ENCODE measurements around the gene ZXDC. TPM values are rescaled to one million over a fixed set of nuclear protein-coding genes. Genes with fewer than 3 reads are reported as not detected.

ZXDC gene
- polyA plus RNA-seq, result 35.9 TPM
- long read RNA-seq, donor 1, full-length matches to known transcripts, result 3 of 3 reads
- long read RNA-seq, donor 1, partial matches to known transcripts, result 0 of 3 reads
- long read RNA-seq, donor 1, other reads (novel, unspliced or antisense), result 0 of 3 reads
- long read RNA-seq, donor 2, full-length matches to known transcripts, result 5 of 11 reads
- long read RNA-seq, donor 2, partial matches to known transcripts, result 6 of 11 reads
- long read RNA-seq, donor 2, other reads (novel, unspliced or antisense), result 0 of 11 reads
- long read RNA-seq, donor 3, result 0 reads
- long read RNA-seq, donor 4, partial matches to known transcripts, result 0 of 1 reads
- long read RNA-seq, donor 4, other reads (novel, unspliced or antisense), result 0 of 1 reads
- long read RNA-seq, donor 5, full-length matches to known transcripts, result 8 of 8 reads
- long read RNA-seq, donor 5, partial matches to known transcripts, result 0 of 8 reads
- long read RNA-seq, donor 5, other reads (novel, unspliced or antisense), result 0 of 8 reads
- long read RNA-seq, donor 6, full-length matches to known transcripts, result 5 of 5 reads
- long read RNA-seq, donor 6, partial matches to known transcripts, result 0 of 5 reads
- long read RNA-seq, donor 6, other reads (novel, unspliced or antisense), result 0 of 5 reads
- long read RNA-seq, donor 7, transcript ZXDC-201 (6 exons, 2,579 nt), result major isoform, 7 of 7 reads
- long read RNA-seq, donor 7, partial matches to known transcripts, result 0 of 7 reads
- long read RNA-seq, donor 7, other reads (novel, unspliced or antisense), result 0 of 7 reads
- long read RNA-seq, donor 8, full-length matches to known transcripts, result 11 of 11 reads
- long read RNA-seq, donor 8, partial matches to known transcripts, result 0 of 11 reads
- long read RNA-seq, donor 8, other reads (novel, unspliced or antisense), result 0 of 11 reads
- long read RNA-seq, donor 9, transcript ZXDC-201 (6 exons, 2,579 nt), result major isoform, 6 of 7 reads
- long read RNA-seq, donor 9, partial matches to known transcripts, result 0 of 7 reads
- long read RNA-seq, donor 9, other reads (novel, unspliced or antisense), result 0 of 7 reads
- long read RNA-seq, donor 10, partial matches to known transcripts, result 0 of 5 reads
- long read RNA-seq, donor 10, other reads (novel, unspliced or antisense), result 0 of 5 reads
- long read RNA-seq, donor 11, full-length matches to known transcripts, result 7 of 7 reads
- long read RNA-seq, donor 11, partial matches to known transcripts, result 0 of 7 reads
- long read RNA-seq, donor 11, other reads (novel, unspliced or antisense), result 0 of 7 reads

GRCh38 chr3:126475413-126476114 is at the start of gene ZXDC:
TSS of gene ZXDC (minus strand) at chr3:126475891. CDS start at chr3:126475865, 26 bp downstream.
- WGBS (ENCODE audit: insufficient coverage, low lambda C conversion rate), result no CpG with 5 or more reads among the region's 112 CpGs
- Histone ChIP-seq H3K36me3 (ENCODE audit: control insufficient read depth, insufficient read depth, low read length) (peaks cover 15% of the 10 kb centered on the region), H3K9me3 (ENCODE audit: control insufficient read depth, low read depth, low read length) (no peaks in the 10 kb centered on the region), H3K27me3 (ENCODE audit: control insufficient read depth, insufficient read depth, low read length) (no peaks in the 10 kb centered on the region), H3K4me1 (ENCODE audit: control insufficient read depth, insufficient read depth, low read length) (peaks cover 19% of the 10 kb centered on the region), H3K4me3 (ENCODE audit: low read length) (peak within 1 kb of the TSS; percentile 83), H3K27ac (ENCODE audit: low read length) (peak within 1 kb of the TSS; percentile 93)
- peak; percentile 97 for DNase-seq

- H3K9me3 ChIP-seq (ENCODE audit: control insufficient read depth, low read depth, low read length), result no peaks in the 10 kb centered on the region
- peak overlapping the region; percentile 91 for H3K27ac ChIP-seq (ENCODE audit: low read length)
- WGBS (ENCODE audit: insufficient coverage, low lambda C conversion rate), result no CpG with 5 or more reads among the region's 12 CpGs
- DNase-seq, result peak; percentile 83 to 89
- H3K36me3 ChIP-seq (ENCODE audit: control insufficient read depth, insufficient read depth, low read length), result peaks cover 10% of the 10 kb centered on the region
- H3K4me1 ChIP-seq (ENCODE audit: control insufficient read depth, insufficient read depth, low read length), result peaks cover 59% of the 10 kb centered on the region
- peaks cover 6% of the 10 kb centered on the region for H3K27me3 ChIP-seq (ENCODE audit: control insufficient read depth, insufficient read depth, low read length)
- peak overlapping the region; percentile 59 for H3K4me3 ChIP-seq (ENCODE audit: low read length)
Observed at GRCh38 chr3:126525091-126525852, 49.6 kb upstream of the ZXDC start.

GRCh38 chr3:126524429-126524988 is 48.8 kb upstream of the ZXDC start:
- H3K36me3 ChIP-seq (ENCODE audit: control insufficient read depth, insufficient read depth, low read length), result peaks cover 10% of the 10 kb centered on the region
- peak; percentile 44 to 80 for DNase-seq
- no CpG with 5 or more reads among the region's 31 CpGs for WGBS (ENCODE audit: insufficient coverage, low lambda C conversion rate)
- peaks cover 6% of the 10 kb centered on the region for H3K27me3 ChIP-seq (ENCODE audit: control insufficient read depth, insufficient read depth, low read length)
- peak overlapping the region; percentile 91 for H3K27ac ChIP-seq (ENCODE audit: low read length)
- H3K4me1 ChIP-seq (ENCODE audit: control insufficient read depth, insufficient read depth, low read length), result peaks cover 52% of the 10 kb centered on the region
- peak overlapping the region; percentile 59 for H3K4me3 ChIP-seq (ENCODE audit: low read length)
- H3K9me3 ChIP-seq (ENCODE audit: control insufficient read depth, low read depth, low read length), result no peaks in the 10 kb centered on the region

- no CpG with 5 or more reads among the region's 56 CpGs for WGBS (ENCODE audit: insufficient coverage, low lambda C conversion rate)
Observed at GRCh38 chr3:126523745-126524428, 48.2 kb upstream of the ZXDC start, which contains the start of gene CHST13. TSS of gene CHST13 (plus strand) at chr3:126524155. CDS start at chr3:126524333, 178 bp downstream.

GRCh38 chr3:126522363-126522788 is 46.7 kb upstream of the ZXDC start:
- no CpG with 5 or more reads among the region's 6 CpGs for WGBS (ENCODE audit: insufficient coverage, low lambda C conversion rate)
- H3K4me1 ChIP-seq (ENCODE audit: control insufficient read depth, insufficient read depth, low read length), result peaks cover 32% of the 10 kb centered on the region
- H3K27me3 ChIP-seq (ENCODE audit: control insufficient read depth, insufficient read depth, low read length), result peaks cover 6% of the 10 kb centered on the region
- peaks cover 10% of the 10 kb centered on the region for H3K36me3 ChIP-seq (ENCODE audit: control insufficient read depth, insufficient read depth, low read length)
- H3K4me3 ChIP-seq (ENCODE audit: low read length), result no peak overlapping the region
- peak in 1 of 2 donors; percentile 55 for DNase-seq
- H3K27ac ChIP-seq (ENCODE audit: low read length), result no peak overlapping the region
- H3K9me3 ChIP-seq (ENCODE audit: control insufficient read depth, low read depth, low read length), result no peaks in the 10 kb centered on the region

More at GRCh38 chr3:126523745-126524428, 48.2 kb upstream of the ZXDC start, which contains the start of gene CHST13:
- peak; percentile 89 to 97 for DNase-seq
- Histone ChIP-seq H3K4me1 (ENCODE audit: control insufficient read depth, insufficient read depth, low read length) (peaks cover 46% of the 10 kb centered on the region), H3K9me3 (ENCODE audit: control insufficient read depth, low read depth, low read length) (no peaks in the 10 kb centered on the region), H3K36me3 (ENCODE audit: control insufficient read depth, insufficient read depth, low read length) (peaks cover 10% of the 10 kb centered on the region), H3K27ac (ENCODE audit: low read length) (peak within 1 kb of the TSS; percentile 91), H3K4me3 (ENCODE audit: low read length) (peak within 1 kb of the TSS; percentile 59), H3K27me3 (ENCODE audit: control insufficient read depth, insufficient read depth, low read length) (peaks cover 6% of the 10 kb centered on the region)

- no peak overlapping the region for H3K4me3 ChIP-seq (ENCODE audit: low read length)
- no peaks in the 10 kb centered on the region for H3K9me3 ChIP-seq (ENCODE audit: control insufficient read depth, low read depth, low read length)
- H3K4me1 ChIP-seq (ENCODE audit: control insufficient read depth, insufficient read depth, low read length), result peaks cover 22% of the 10 kb centered on the region
- H3K36me3 ChIP-seq (ENCODE audit: control insufficient read depth, insufficient read depth, low read length), result peaks cover 3% of the 10 kb centered on the region
- no CpG with 5 or more reads among the region's 11 CpGs for WGBS (ENCODE audit: insufficient coverage, low lambda C conversion rate)
- H3K27me3 ChIP-seq (ENCODE audit: control insufficient read depth, insufficient read depth, low read length), result peaks cover 6% of the 10 kb centered on the region
- no peak overlapping the region for H3K27ac ChIP-seq (ENCODE audit: low read length)
- DNase-seq, result no peak
Observed at GRCh38 chr3:126521122-126521891, 45.6 kb upstream of the ZXDC start.

- DNase-seq, result no peak
- Histone ChIP-seq H3K4me3 (ENCODE audit: low read length) (no peak overlapping the region), H3K4me1 (ENCODE audit: control insufficient read depth, insufficient read depth, low read length) (peaks cover 11% of the 10 kb centered on the region), H3K36me3 (ENCODE audit: control insufficient read depth, insufficient read depth, low read length) (no peaks in the 10 kb centered on the region), H3K9me3 (ENCODE audit: control insufficient read depth, low read depth, low read length) (no peaks in the 10 kb centered on the region), H3K27me3 (ENCODE audit: control insufficient read depth, insufficient read depth, low read length) (peaks cover 6% of the 10 kb centered on the region), H3K27ac (ENCODE audit: low read length) (no peak overlapping the region)
- 100% methylated on average over 1 of the region's 10 CpGs for WGBS (ENCODE audit: insufficient coverage, low lambda C conversion rate)
Observed at GRCh38 chr3:126519506-126520455, 44.1 kb upstream of the ZXDC start.
